ENCODE data around the gene RASAL1.

Gene RASAL1

DNA sequence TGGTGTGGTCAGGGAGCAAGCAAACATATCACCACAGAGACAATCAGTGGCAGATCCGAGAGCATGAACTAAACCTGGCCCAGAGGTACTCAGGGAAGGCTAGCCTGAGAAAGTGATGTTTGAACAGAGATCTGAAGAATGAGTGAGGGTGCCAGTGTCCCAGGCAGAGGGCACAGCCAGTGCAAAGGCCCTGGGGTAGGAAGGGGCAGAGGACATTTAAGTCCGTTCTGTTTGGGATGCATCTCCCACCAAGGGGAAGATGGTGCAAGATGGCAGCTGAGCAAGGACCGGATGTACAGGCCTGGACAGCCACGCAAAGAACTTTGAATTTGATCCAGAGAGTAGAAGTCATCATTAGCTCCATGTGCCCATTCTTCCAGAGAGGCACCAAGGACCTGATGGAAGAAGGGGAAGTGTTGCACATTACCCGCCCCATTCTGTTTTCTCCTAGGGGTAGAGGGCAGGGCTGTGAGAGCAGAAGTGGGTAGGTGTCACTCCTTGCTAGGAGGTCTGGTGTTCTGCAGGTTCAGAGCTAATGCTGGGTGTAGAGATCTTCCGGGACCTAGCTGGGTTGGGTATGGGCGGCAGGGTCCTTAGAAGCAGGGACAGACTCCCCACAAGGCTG, 75.1 kb downstream of the RASAL1 start:
- TF ChIP-seq, protein P1, sequence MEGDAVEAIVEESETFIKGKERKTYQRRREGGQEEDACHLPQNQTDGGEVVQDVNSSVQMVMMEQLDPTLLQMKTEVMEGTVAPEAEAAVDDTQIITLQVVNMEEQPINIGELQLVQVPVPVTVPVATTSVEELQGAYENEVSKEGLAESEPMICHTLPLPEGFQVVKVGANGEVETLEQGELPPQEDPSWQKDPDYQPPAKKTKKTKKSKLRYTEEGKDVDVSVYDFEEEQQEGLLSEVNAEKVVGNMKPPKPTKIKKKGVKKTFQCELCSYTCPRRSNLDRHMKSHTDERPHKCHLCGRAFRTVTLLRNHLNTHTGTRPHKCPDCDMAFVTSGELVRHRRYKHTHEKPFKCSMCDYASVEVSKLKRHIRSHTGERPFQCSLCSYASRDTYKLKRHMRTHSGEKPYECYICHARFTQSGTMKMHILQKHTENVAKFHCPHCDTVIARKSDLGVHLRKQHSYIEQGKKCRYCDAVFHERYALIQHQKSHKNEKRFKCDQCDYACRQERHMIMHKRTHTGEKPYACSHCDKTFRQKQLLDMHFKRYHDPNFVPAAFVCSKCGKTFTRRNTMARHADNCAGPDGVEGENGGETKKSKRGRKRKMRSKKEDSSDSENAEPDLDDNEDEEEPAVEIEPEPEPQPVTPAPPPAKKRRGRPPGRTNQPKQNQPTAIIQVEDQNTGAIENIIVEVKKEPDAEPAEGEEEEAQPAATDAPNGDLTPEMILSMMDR (IDR thresholded peaks at IDR 0.05; ENCODE audit: low read depth, low read length), result no peak
- TF ChIP-seq MYC (IDR thresholded peaks at IDR 0.05; ENCODE audit: low read depth, low read length) (no peak), POLR2A (IDR thresholded peaks at IDR 0.05; ENCODE audit: extremely low read depth, insufficient read length) (no peak), MAX (IDR thresholded peaks at IDR 0.05; ENCODE audit: low read depth, low read length) (no peak)
- no peak for DNase-seq (ENCODE audit: low read depth)
- H3K4me3 ChIP-seq (ENCODE audit: low read depth, low read length), result no peak overlapping the region

GRCh38 chr12:113059071-113059595, 76.4 kb downstream of the RASAL1 start:
- no peak for DNase-seq (ENCODE audit: low read depth)
- H3K4me3 ChIP-seq (ENCODE audit: low read depth, low read length), result no peak overlapping the region
- no peak for TF ChIP-seq MYC (IDR thresholded peaks at IDR 0.05; ENCODE audit: low read depth, low read length)
- no peak for TF ChIP-seq POLR2A (IDR thresholded peaks at IDR 0.05; ENCODE audit: extremely low read depth, insufficient read length)
- no peak for TF ChIP-seq MAX (IDR thresholded peaks at IDR 0.05; ENCODE audit: low read depth, low read length)
- TF ChIP-seq, protein P1 (IDR thresholded peaks at IDR 0.05; ENCODE audit: low read depth, low read length), result no peak

GRCh38 chr12:113058553-113058952, 77.0 kb downstream of the RASAL1 start:
- H3K4me3 ChIP-seq (ENCODE audit: low read depth, low read length), result no peak overlapping the region
- TF ChIP-seq POLR2A (IDR thresholded peaks at IDR 0.05; ENCODE audit: extremely low read depth, insufficient read length) (no peak), MAX (IDR thresholded peaks at IDR 0.05; ENCODE audit: low read depth, low read length) (no peak), MYC (IDR thresholded peaks at IDR 0.05; ENCODE audit: low read depth, low read length) (no peak)
- TF ChIP-seq, protein P1 (IDR thresholded peaks at IDR 0.05; ENCODE audit: low read depth, low read length), result no peak
- no peak for DNase-seq (ENCODE audit: low read depth)

GRCh38 chr12:113057565-113058485, 77.7 kb downstream of the RASAL1 start:
- DNase-seq (ENCODE audit: low read depth), result no peak
- H3K4me3 ChIP-seq (ENCODE audit: low read depth, low read length), result no peak overlapping the region
- TF ChIP-seq, protein P1 (IDR thresholded peaks at IDR 0.05; ENCODE audit: low read depth, low read length), result no peak
- TF ChIP-seq MYC (IDR thresholded peaks at IDR 0.05; ENCODE audit: low read depth, low read length) (no peak), MAX (IDR thresholded peaks at IDR 0.05; ENCODE audit: low read depth, low read length) (no peak), POLR2A (IDR thresholded peaks at IDR 0.05; ENCODE audit: extremely low read depth, insufficient read length) (no peak)

DNA sequence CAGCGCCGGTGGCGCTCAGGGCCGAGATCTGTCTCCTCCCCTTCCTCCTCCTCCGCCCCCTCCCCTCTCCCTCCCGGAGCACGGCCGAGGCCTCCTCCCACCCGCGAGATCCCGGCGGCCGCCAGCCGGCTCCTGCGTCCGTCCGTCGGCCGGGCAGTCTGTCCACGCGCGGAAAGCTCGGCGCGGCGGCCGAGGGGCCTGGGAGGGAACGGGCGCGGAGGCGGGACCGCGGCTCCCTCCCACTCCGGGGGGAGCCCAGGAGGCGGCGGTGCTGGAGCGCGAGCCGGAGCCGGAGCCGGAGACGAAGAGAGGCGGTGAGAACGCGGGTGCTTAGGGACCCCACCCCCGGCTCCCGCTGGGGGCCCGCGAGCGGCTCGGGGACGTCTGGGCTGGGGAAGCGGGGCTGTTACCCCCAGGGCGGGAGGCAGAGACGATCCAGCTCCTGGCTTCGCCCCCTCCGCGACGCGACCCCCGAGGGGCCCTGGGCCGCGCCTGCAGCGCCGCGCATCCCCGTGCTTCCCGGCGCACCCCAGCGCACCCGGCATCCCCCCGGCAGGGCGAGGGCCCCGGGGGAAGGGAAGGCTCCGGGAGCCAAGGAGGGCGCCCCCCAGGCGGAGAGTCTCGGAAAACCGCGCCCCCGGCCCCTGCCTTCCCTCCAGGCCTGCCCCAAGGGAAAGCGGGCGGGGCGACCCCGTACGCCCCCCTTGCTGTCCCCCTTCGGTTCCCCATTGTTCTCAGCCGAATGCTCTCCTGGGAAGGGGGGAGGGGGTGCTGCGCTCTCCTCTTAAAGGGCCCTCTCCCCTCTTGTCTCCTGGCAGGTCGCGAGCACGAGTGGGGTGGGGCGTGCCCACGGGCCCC, 78.7 kb downstream of the RASAL1 start, which contains the start of gene DTX1:
Gene DTX1 (plus strand): TSS at position 100 of the 858 bp plus-strand sequence. CDS start 1,463 bp downstream, outside the sequence.
- no peak for DNase-seq (ENCODE audit: low read depth)
- H3K4me3 ChIP-seq (ENCODE audit: low read depth, low read length), result no peak within 1 kb of the TSS

More for the DNA sequence above, 78.7 kb downstream of the RASAL1 start, which contains the start of gene DTX1:
- TF ChIP-seq POLR2A (IDR thresholded peaks at IDR 0.05; ENCODE audit: extremely low read depth, insufficient read length) (no peak), MYC (IDR thresholded peaks at IDR 0.05; ENCODE audit: low read depth, low read length) (no peak), MAX (IDR thresholded peaks at IDR 0.05; ENCODE audit: low read depth, low read length) (no peak)
- TF ChIP-seq, protein P1 (IDR thresholded peaks at IDR 0.05; ENCODE audit: low read depth, low read length), result no peak
